Brain microvascular endothelial cell (primary cell): ENCODE measurements around the gene GAS5.
"Not testable (repeated sequence)": the region's sequence is repeated elsewhere in the genome, so short reads cannot be mapped to it uniquely, and the experiment has no call there.

Experiments used
- DNase-seq: peaks from one replicate; pipeline ENCODE4 v3.0.0-alpha.2; 2020
- H3K27ac ChIP-seq: fragments of 250-450 bp; sonication (Bioruptor Pico); 2 replicates; pipeline ENCODE4 v1.5.1; 2020; ENCODE audit warnings: mild to moderate bottlenecking, moderate library complexity
- H3K27me3 ChIP-seq: fragments of 250-450 bp; sonication (Bioruptor Pico); replicated peaks from 2 replicates; pipeline ENCODE4 v1.5.1; 2020; ENCODE audit warnings: mild to moderate bottlenecking
- H3K36me3 ChIP-seq: fragments of 250-450 bp; sonication (Bioruptor Pico); replicated peaks from 2 replicates; pipeline ENCODE4 v1.5.1; 2020; ENCODE audit warnings: mild to moderate bottlenecking
- H3K4me3 ChIP-seq: 2 replicates; pipeline ENCODE4 v1.5.1; 2011; ENCODE audit warnings: low read depth, mild to moderate bottlenecking, control low read depth, low read length, moderate library complexity
- CTCF ChIP-seq: IDR thresholded peaks from 2 replicates; pipeline ENCODE4 v1.5.1; 2011; ENCODE audit warnings: low read depth, mild to moderate bottlenecking, moderate library complexity, low read length, control low read depth, inconsistent platforms; ENCODE audit errors: missing control alignments
- in situ Hi-C: cut with HindIII; loops from 2 replicates; pipeline ENCODE4 v1.10.0; 2017; ENCODE audit warnings: low sequenced_read_pairs, low pct_ligation_motif_present

Gene GAS5

GRCh38 chr1:173888749-173889148, 21.0 kb upstream of the GAS5 start:
- Histone ChIP-seq H3K27ac (no peak overlapping the region), H3K36me3 (peaks cover 13% of the 10 kb centered on the region), H3K27me3 (no peaks in the 10 kb centered on the region), H3K4me3 (no peak overlapping the region)
- no peak for TF ChIP-seq CTCF
- DNase-seq, result no peak
- in situ Hi-C loops, result no loop called here

- peaks cover 13% of the 10 kb centered on the region for H3K36me3 ChIP-seq
- no peak overlapping the region for H3K4me3 ChIP-seq
- H3K27me3 ChIP-seq, result no peaks in the 10 kb centered on the region
- TF ChIP-seq CTCF, result no peak
- in situ Hi-C loops, result no loop called here
- H3K27ac ChIP-seq, result no peak overlapping the region
- no peak for DNase-seq
These were observed 19.8 kb upstream of the GAS5 start for GRCh38 chr1:173887627-173888026.

GRCh38 chr1:173886746-173887611, 19.2 kb upstream of the GAS5 start:
- Histone ChIP-seq H3K36me3 (peaks cover 13% of the 10 kb centered on the region), H3K27ac (no peak overlapping the region), H3K27me3 (no peaks in the 10 kb centered on the region), H3K4me3 (no peak overlapping the region)
- DNase-seq, result no peak
- in situ Hi-C loops, result no loop called here
- TF ChIP-seq CTCF, result no peak

GRCh38 chr1:173884701-173885100, 16.9 kb upstream of the GAS5 start:
- Histone ChIP-seq H3K27me3 (no peaks in the 10 kb centered on the region), H3K27ac (no peak overlapping the region), H3K4me3 (no peak overlapping the region), H3K36me3 (peaks cover 13% of the 10 kb centered on the region)
- no peak for TF ChIP-seq CTCF
- in situ Hi-C loops, result no loop called here
- no peak for DNase-seq

GRCh38 chr1:173881117-173881516, 13.3 kb upstream of the GAS5 start:
- H3K27me3 ChIP-seq, H3K4me3 ChIP-seq, DNase-seq, H3K27ac ChIP-seq, in situ Hi-C loops: not testable (repeated sequence)
- peaks cover 17% of the 10 kb centered on the region for H3K36me3 ChIP-seq

GRCh38 chr1:173878251-173878650, 10.5 kb upstream of the GAS5 start:
- no peak for TF ChIP-seq CTCF
- Histone ChIP-seq H3K4me3 (no peak overlapping the region), H3K36me3 (peaks cover 13% of the 10 kb centered on the region), H3K27ac (no peak overlapping the region), H3K27me3 (no peaks in the 10 kb centered on the region)
- DNase-seq, result no peak
- in situ Hi-C loops, result no loop called here
